Glomerular visceral epithelial cell (primary cell): ENCODE data around the gene RC3H2.

Experiments
- DNase-seq: peaks from one replicate; pipeline ENCODE4 v3.0.0-alpha.2; 2016; ENCODE audit errors: extremely low spot score

The RC3H2 gene

GRCh38 chr9:122808141-122808540 lies 97.0 kb downstream of the RC3H2 start:
- DNase-seq: no peak

- no peak for DNase-seq
These were observed 97.8 kb downstream of the RC3H2 start for GRCh38 chr9:122807271-122807900.

DNA sequence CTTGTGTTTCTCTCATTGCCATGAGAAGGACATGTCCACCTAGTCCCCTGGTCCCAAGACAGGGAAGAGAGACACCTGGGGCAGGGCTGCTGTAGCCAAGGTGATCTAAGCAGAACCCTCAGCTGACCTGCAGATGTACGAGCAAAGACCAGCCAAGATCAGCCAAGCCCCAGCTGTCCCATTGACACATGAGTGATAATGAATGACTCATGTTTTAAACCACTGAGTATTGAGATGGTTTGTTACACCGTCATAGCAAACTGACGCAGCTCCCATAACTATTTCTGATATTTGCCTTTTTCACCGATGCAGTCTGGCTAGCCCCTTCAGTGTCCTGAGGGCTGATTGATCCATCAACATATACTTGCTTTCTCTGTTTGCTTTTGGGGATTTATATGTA lies 98.5 kb downstream of the RC3H2 start:
- DNase-seq: no peak

DNA sequence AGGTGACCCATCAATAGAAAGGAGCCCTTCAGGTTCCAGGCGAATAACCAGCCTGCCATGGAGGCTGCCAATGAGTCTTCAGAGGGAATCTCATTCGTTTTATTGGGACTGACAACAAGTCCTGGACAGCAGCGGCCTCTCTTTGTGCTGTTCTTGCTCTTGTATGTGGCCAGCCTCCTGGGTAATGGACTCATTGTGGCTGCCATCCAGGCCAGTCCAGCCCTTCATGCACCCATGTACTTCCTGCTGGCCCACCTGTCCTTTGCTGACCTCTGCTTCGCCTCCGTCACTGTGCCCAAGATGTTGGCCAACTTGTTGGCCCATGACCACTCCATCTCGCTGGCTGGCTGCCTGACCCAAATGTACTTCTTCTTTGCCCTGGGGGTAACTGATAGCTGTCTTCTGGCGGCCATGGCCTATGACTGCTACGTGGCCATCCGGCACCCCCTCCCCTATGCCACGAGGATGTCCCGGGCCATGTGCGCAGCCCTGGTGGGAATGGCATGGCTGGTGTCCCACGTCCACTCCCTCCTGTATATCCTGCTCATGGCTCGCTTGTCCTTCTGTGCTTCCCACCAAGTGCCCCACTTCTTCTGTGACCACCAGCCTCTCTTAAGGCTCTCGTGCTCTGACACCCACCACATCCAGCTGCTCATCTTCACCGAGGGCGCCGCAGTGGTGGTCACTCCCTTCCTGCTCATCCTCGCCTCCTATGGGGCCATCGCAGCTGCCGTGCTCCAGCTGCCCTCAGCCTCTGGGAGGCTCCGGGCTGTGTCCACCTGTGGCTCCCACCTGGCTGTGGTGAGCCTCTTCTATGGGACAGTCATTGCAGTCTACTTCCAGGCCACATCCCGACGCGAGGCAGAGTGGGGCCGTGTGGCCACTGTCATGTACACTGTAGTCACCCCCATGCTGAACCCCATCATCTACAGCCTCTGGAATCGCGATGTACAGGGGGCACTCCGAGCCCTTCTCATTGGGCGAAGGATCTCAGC lies 104.8 kb downstream of the RC3H2 start, which contains the start of gene OR1K1:
Gene OR1K1, plus strand, starts transcription at position 58 of the 995 bp plus-strand sequence. Its CDS starts 0 bp downstream, at position 58.
- no peak for DNase-seq

GRCh38 chr9:122797316-122798063 lies 107.7 kb downstream of the RC3H2 start:
- peak; percentile 40 for DNase-seq
